ENCODE measurements around the gene MITF. TPM values are rescaled to one million over a fixed set of nuclear protein-coding genes. Genes with fewer than 3 reads are reported as not detected.

The MITF gene
- total RNA-seq, 4 donors from 2014 or later, result 1.6 to 22.5 (median 6.6) TPM

- H3K4me1 ChIP-seq, result peaks cover 0 to 55% (median 9%) of the 10 kb centered on the region in 3 donors
- intact Hi-C loops (cut with DNase I), result no loop called here
- 50 to 66% methylated on average over 2 of the region's 2 CpGs for WGBS, 2 donors
These were observed 29.2 kb downstream of the MITF start for GRCh38 chr3:69768438-69768837.

DNA sequence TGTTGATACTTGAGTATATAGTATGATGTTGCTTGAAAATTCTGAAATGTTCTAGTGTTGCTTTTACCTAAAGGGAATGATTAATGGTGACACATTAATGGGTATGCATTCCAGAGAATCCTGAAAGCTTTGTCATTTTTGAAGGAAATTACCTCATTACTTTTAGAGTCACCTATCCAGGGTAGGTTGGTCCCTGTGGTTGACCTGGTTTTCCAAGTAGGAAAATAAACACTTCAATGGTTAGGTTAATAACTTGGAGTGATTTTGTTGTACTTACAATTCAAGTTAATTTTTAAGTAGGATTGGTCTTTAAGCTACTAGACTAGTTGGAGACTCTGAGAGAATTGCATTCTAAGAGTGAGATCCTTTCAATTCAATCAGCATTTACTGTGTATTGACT, 31.0 kb downstream of the MITF start:
- no peaks in the 10 kb centered on the region for H3K9me3 ChIP-seq
- H3K27me3 ChIP-seq, result no peaks in the 10 kb centered on the region
- H3K27ac ChIP-seq, result no peak overlapping the region
- H3K36me3 ChIP-seq, result no peaks in the 10 kb centered on the region
- DNase-seq, result no peak
- intact Hi-C loops (cut with DNase I), result no loop called here
- TF ChIP-seq, protein P1, sequence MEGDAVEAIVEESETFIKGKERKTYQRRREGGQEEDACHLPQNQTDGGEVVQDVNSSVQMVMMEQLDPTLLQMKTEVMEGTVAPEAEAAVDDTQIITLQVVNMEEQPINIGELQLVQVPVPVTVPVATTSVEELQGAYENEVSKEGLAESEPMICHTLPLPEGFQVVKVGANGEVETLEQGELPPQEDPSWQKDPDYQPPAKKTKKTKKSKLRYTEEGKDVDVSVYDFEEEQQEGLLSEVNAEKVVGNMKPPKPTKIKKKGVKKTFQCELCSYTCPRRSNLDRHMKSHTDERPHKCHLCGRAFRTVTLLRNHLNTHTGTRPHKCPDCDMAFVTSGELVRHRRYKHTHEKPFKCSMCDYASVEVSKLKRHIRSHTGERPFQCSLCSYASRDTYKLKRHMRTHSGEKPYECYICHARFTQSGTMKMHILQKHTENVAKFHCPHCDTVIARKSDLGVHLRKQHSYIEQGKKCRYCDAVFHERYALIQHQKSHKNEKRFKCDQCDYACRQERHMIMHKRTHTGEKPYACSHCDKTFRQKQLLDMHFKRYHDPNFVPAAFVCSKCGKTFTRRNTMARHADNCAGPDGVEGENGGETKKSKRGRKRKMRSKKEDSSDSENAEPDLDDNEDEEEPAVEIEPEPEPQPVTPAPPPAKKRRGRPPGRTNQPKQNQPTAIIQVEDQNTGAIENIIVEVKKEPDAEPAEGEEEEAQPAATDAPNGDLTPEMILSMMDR (IDR thresholded peaks at IDR 0.05), result no peak
- no peak for TF ChIP-seq POLR2A (IDR thresholded peaks at IDR 0.05)
- no peak overlapping the region for H3K4me3 ChIP-seq
- peaks cover 0 to 47% (median 0%) of the 10 kb centered on the region in 3 donors for H3K4me1 ChIP-seq

More at GRCh38 chr3:69768438-69768837, 29.2 kb downstream of the MITF start:
- Histone ChIP-seq H3K27ac (no peak overlapping the region), H3K4me3 (no peak overlapping the region), H3K9me3 (no peaks in the 10 kb centered on the region), H3K36me3 (no peaks in the 10 kb centered on the region), H3K27me3 (no peaks in the 10 kb centered on the region)
- no peak for TF ChIP-seq POLR2A (IDR thresholded peaks at IDR 0.05)
- TF ChIP-seq, protein P1 (IDR thresholded peaks at IDR 0.05), result no peak
- DNase-seq, result no peak

GRCh38 chr3:69770976-69771634, 31.8 kb downstream of the MITF start:
- H3K27me3 ChIP-seq, result no peaks in the 10 kb centered on the region
- H3K9me3 ChIP-seq, result no peaks in the 10 kb centered on the region
- no peak for TF ChIP-seq POLR2A (IDR thresholded peaks at IDR 0.05)
- TF ChIP-seq, protein P1 (IDR thresholded peaks at IDR 0.05), result no peak
- H3K36me3 ChIP-seq, result no peaks in the 10 kb centered on the region
- no peak for DNase-seq
- H3K27ac ChIP-seq, result no peak overlapping the region
- peaks cover 0 to 42% (median 0%) of the 10 kb centered on the region in 3 donors for H3K4me1 ChIP-seq
- 60 to 70% methylated on average over 6 of the region's 6 CpGs for WGBS, 2 donors
- H3K4me3 ChIP-seq, result no peak overlapping the region
- intact Hi-C loops (cut with DNase I), result no loop called here

DNA sequence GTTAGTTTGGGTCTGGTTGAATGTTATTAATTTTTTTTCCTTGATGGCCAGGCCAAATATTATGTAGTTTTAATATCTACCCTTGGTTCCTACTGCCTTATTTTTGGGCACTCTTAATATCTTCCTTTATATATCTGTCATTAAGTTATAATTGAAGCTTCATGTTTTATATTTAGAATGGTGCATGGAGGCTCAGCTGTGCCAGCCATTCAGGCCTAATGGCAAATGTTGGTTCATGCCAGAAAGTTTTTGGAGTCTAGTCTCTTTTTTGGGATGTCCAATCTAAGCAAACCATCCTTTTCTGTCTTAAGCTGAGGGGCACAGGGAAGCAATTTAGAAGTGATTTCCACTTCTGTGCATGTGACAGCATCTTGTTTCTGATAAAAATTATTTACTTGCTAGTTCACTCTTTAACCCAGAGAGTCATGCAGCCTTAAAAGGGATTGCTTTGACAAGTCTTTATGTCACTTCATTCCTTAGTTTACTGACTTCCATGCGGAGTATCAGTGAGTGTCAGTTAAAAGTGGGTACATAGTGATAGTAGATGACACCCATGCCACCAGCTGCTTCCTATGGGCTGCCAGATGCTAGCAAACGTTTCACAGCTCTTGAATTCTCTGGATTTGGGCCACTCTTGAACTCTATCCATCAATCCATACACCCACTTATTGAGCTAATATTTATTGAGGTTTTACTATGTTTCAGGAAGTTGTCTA, 33.0 kb downstream of the MITF start:
- Histone ChIP-seq H3K4me1 (peaks cover 0 to 42% (median 0%) of the 10 kb centered on the region in 3 donors), H3K36me3 (no peaks in the 10 kb centered on the region), H3K4me3 (no peak overlapping the region), H3K27me3 (no peaks in the 10 kb centered on the region), H3K27ac (no peak overlapping the region), H3K9me3 (no peaks in the 10 kb centered on the region)
- 34 to 46% methylated on average over 2 of the region's 2 CpGs for WGBS, 2 donors
- TF ChIP-seq POLR2A (IDR thresholded peaks at IDR 0.05), result no peak
- TF ChIP-seq, protein P1 (IDR thresholded peaks at IDR 0.05), result no peak
- DNase-seq, result no peak
- intact Hi-C loops (cut with DNase I), result no loop called here

DNA sequence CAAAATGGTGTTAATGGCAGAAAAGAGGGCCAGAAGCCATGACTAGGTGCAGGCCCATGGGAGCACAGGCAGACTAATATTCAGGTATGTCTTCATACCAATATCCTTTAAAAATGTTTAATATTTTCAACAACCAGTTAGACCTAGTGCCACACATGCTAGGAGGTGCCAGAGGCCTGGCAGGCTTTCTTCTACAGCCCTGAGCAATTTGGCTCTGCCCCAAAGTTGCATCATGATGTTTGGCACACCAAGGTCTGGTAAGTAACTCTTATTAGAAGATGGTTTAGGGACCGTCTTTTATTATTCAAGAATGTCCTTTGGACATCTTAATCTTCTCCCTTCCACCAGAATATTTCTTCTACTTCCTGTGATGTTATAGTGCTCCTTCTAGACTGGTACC, 34.8 kb downstream of the MITF start:
- no peak for DNase-seq
- Histone ChIP-seq H3K27me3 (no peaks in the 10 kb centered on the region), H3K9me3 (no peaks in the 10 kb centered on the region), H3K4me1 (peaks cover 0 to 31% (median 0%) of the 10 kb centered on the region in 3 donors), H3K27ac (no peak overlapping the region), H3K4me3 (no peak overlapping the region), H3K36me3 (no peaks in the 10 kb centered on the region)
- intact Hi-C loops (cut with DNase I), result no loop called here
- TF ChIP-seq POLR2A (IDR thresholded peaks at IDR 0.05), result no peak
- TF ChIP-seq, protein P1 (IDR thresholded peaks at IDR 0.05), result no peak
- WGBS, 2 donors, result 45 to 55% methylated on average over 1 of the region's 1 CpG

Measured in esophagus squamous epithelium (tissue), 5 donors.